Measurements from ENCODE around the gene MACROD2. TPM values are rescaled to one million over a fixed set of nuclear protein-coding genes. Genes with fewer than 3 reads are reported as not detected.

MACROD2 gene
- total RNA-seq, 1 donor = 0.81 TPM

- DNase-seq (ENCODE audit: low read depth in 2 of 3, low spot score in 2 of 3) = no peak
These were observed 701.2 kb downstream of the MACROD2 start for GRCh38 chr20:14696478-14696877.

- no peak for DNase-seq (ENCODE audit: low read depth in 2 of 3, low spot score in 2 of 3)
These were observed 701.6 kb downstream of the MACROD2 start for GRCh38 chr20:14696937-14697336.

GRCh38 chr20:14698125-14698524, 702.8 kb downstream of the MACROD2 start:
- no peak for DNase-seq (ENCODE audit: low read depth in 2 of 3, low spot score in 2 of 3)

GRCh38 chr20:14698605-14699373, 703.5 kb downstream of the MACROD2 start:
- DNase-seq (ENCODE audit: low read depth in 2 of 3, low spot score in 2 of 3) = no peak

- DNase-seq (ENCODE audit: low read depth in 2 of 3, low spot score in 2 of 3) = no peak
These were observed 705.3 kb downstream of the MACROD2 start for GRCh38 chr20:14700639-14700960.

GRCh38 chr20:14701326-14701725, 706.0 kb downstream of the MACROD2 start:
- no peak for DNase-seq (ENCODE audit: low read depth in 2 of 3, low spot score in 2 of 3)

- no peak for DNase-seq (ENCODE audit: low read depth in 2 of 3, low spot score in 2 of 3)
These were observed 711.2 kb downstream of the MACROD2 start for GRCh38 chr20:14706555-14706954.

- no peak for DNase-seq (ENCODE audit: low read depth in 2 of 3, low spot score in 2 of 3)
These were observed 711.8 kb downstream of the MACROD2 start for GRCh38 chr20:14707026-14707680.

GRCh38 chr20:14707865-14708596, 712.7 kb downstream of the MACROD2 start:
- DNase-seq (ENCODE audit: low read depth in 2 of 3, low spot score in 2 of 3) = no peak

- DNase-seq (ENCODE audit: low read depth in 2 of 3, low spot score in 2 of 3) = no peak
These were observed 714.1 kb downstream of the MACROD2 start for GRCh38 chr20:14709439-14709838.

- DNase-seq (ENCODE audit: low read depth in 2 of 3, low spot score in 2 of 3) = no peak
These were observed 715.6 kb downstream of the MACROD2 start for GRCh38 chr20:14710951-14711350.

- DNase-seq (ENCODE audit: low read depth in 2 of 3, low spot score in 2 of 3) = no peak
These were observed 716.3 kb downstream of the MACROD2 start for GRCh38 chr20:14711652-14712051.

GRCh38 chr20:14712302-14712739, 717.0 kb downstream of the MACROD2 start:
- no peak for DNase-seq (ENCODE audit: low read depth in 2 of 3, low spot score in 2 of 3)

- no peak for DNase-seq (ENCODE audit: low read depth in 2 of 3, low spot score in 2 of 3)
These were observed 720.1 kb downstream of the MACROD2 start for GRCh38 chr20:14715400-14715799.

GRCh38 chr20:14716351-14716801, 721.1 kb downstream of the MACROD2 start:
- no peak for DNase-seq (ENCODE audit: low read depth in 2 of 3, low spot score in 2 of 3)

GRCh38 chr20:14717134-14717999, 722.1 kb downstream of the MACROD2 start:
- DNase-seq (ENCODE audit: low read depth in 2 of 3, low spot score in 2 of 3) = no peak

- DNase-seq (ENCODE audit: low read depth in 2 of 3, low spot score in 2 of 3) = peak in 1 of 3 donors; percentile 3
These were observed 724.9 kb downstream of the MACROD2 start for GRCh38 chr20:14720251-14720650.

- no peak for DNase-seq (ENCODE audit: low read depth in 2 of 3, low spot score in 2 of 3)
These were observed 726.7 kb downstream of the MACROD2 start for GRCh38 chr20:14721926-14722452.

- DNase-seq (ENCODE audit: low read depth in 2 of 3, low spot score in 2 of 3) = no peak
These were observed 728.3 kb downstream of the MACROD2 start for GRCh38 chr20:14723614-14724013.

- no peak for DNase-seq (ENCODE audit: low read depth in 2 of 3, low spot score in 2 of 3)
These were observed 728.7 kb downstream of the MACROD2 start for GRCh38 chr20:14724036-14724435.

All from hematopoietic multipotent progenitor cell (in vitro differentiated cells).